Thyroid gland (tissue), 4 donors: Measurements from ENCODE around the gene MGST1. TPM values are rescaled to one million over a fixed set of nuclear protein-coding genes. Genes with fewer than 3 reads are reported as not detected.

ENCODE experiments used
- DNase-seq, 2 donors: peaks; one replicate each; pipeline ENCODE4 v3.0.0-alpha.2; 2019
- H3K27ac ChIP-seq, 3 donors: fragments of 200-600 bp; sonication (generic); 1 replicate in 2 of 3; 2 replicates in 1 of 3; pipeline ENCODE4 v1.5.1; 2016 to 2019; ENCODE audit warnings: mild to moderate bottlenecking in 1 of 3, moderate library complexity in 1 of 3
- H3K27me3 ChIP-seq: fragments of 200-600 bp; sonication (generic); one replicate; pipeline ENCODE4 v1.5.1; 2019
- H3K36me3 ChIP-seq, 2 donors: fragments of 200-600 bp; sonication (generic); one replicate each; pipeline ENCODE4 v1.5.1; 2016 to 2019
- H3K4me1 ChIP-seq, 2 donors: fragments of 200-600 bp; sonication (generic); one replicate each; pipeline ENCODE4 v1.5.1; 2017 to 2019
- H3K4me3 ChIP-seq, 3 donors: fragments of 200-600 bp; sonication (generic); replicated peaks in 1 of 3; 1 replicate in 2 of 3; 2 replicates in 1 of 3; pipeline ENCODE4 v1.5.1; 2016; ENCODE audit warnings: mild to moderate bottlenecking in 1 of 3
- H3K9me3 ChIP-seq: fragments of 200-600 bp; sonication (generic); one replicate; pipeline ENCODE4 v1.5.1; 2017
- POLR2A ChIP-seq, 2 donors: fragments of 450-650 bp; IDR thresholded peaks; one replicate each; pipeline ENCODE4 v1.6.1; 2017; ENCODE audit warnings: antibody characterized with exemption in 2 of 2, mild to moderate bottlenecking in 2 of 2, moderate library complexity in 1 of 2
- WGBS, 2 donors: methylation state at CpG; one replicate each; pipeline ENCODE4 v1.1.5; 2017; 5-methylcytosine and 5-hydroxymethylcytosine counted together
- intact Hi-C: fragments of 100-400 bp; cut with DNase I; formaldehyde crosslinking; loops from one replicate; pipeline ENCODE4 v1.15.1; 2023
- total RNA-seq, 4 donors: library from RNA; depleted of rRNA; stranded (reverse); fragments of >200 nt; gene quantifications; one replicate each; pipeline ENCODE4 v1.2.3, GENCODE V29; 2016
- TF ChIP-seq, protein P1 (sequence below), 6 experiments: fragments of 200-600 bp in 3 of 6; fragments of 450-650 bp in 3 of 6; sonication (generic) in 3 of 6; IDR thresholded peaks; one replicate each; pipeline ENCODE4 v1.5.1; 2016 to 2019; ENCODE audit warnings: antibody characterized with exemption in 6 of 6, mild to moderate bottlenecking in 2 of 6, inconsistent platforms in 1 of 6, moderate library complexity in 1 of 6

The MGST1 gene
- total RNA-seq, 4 donors from 2014 or later: 454 to 666 (median 594) TPM

DNA sequence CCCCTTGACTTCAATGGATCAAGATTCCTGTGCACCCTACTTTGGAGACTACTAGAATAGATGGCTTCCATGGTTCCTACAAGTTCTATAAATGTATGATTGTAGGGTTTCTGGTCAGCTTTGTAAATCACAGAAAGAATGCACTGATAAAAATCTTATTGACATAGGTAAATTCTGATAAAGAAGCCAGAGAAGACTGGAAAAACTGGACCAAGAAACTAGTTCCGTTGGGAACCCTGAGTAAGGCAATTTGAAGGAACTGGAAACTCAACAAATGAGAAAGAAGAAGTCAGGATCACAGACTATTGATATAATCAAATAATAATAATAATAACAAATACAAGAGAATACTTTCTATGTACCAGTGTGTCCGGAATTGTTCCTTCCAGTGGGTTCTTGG lies 15.4 kb upstream of the MGST1 start:
- no peak for TF ChIP-seq POLR2A (IDR thresholded peaks at IDR 0.05)
- TF ChIP-seq, protein P1, sequence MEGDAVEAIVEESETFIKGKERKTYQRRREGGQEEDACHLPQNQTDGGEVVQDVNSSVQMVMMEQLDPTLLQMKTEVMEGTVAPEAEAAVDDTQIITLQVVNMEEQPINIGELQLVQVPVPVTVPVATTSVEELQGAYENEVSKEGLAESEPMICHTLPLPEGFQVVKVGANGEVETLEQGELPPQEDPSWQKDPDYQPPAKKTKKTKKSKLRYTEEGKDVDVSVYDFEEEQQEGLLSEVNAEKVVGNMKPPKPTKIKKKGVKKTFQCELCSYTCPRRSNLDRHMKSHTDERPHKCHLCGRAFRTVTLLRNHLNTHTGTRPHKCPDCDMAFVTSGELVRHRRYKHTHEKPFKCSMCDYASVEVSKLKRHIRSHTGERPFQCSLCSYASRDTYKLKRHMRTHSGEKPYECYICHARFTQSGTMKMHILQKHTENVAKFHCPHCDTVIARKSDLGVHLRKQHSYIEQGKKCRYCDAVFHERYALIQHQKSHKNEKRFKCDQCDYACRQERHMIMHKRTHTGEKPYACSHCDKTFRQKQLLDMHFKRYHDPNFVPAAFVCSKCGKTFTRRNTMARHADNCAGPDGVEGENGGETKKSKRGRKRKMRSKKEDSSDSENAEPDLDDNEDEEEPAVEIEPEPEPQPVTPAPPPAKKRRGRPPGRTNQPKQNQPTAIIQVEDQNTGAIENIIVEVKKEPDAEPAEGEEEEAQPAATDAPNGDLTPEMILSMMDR (IDR thresholded peaks at IDR 0.05): no peak
- Histone ChIP-seq H3K27me3 (no peaks in the 10 kb centered on the region), H3K9me3 (no peaks in the 10 kb centered on the region), H3K4me3 (no peak overlapping the region), H3K4me1 (no peaks in the 10 kb centered on the region), H3K36me3 (no peaks in the 10 kb centered on the region), H3K27ac (no peak overlapping the region)
- WGBS, 2 donors: 70 to 84% methylated on average over 2 of the region's 2 CpGs
- DNase-seq: no peak
- intact Hi-C loops: no loop called here

DNA sequence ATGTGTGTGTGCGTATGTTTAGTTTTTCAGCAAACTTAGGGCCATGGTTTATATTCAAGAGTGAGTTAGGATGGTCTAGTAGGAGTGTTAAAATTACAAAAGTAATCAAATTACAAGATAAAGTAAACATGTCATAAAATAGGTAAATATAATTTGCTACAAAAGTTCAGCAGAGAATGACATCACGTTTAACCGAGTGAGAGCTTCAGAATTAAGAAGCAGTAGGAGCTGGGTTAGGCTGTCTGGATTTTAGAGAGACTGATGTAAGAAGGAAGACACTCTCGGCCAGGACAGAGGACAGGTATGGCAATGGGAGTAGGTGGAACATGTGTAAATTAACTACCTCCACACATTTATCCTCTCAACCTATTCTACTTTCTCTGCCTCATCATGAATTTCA lies 11.6 kb upstream of the MGST1 start:
- TF ChIP-seq, protein P1 (IDR thresholded peaks at IDR 0.05): no peak
- TF ChIP-seq POLR2A (IDR thresholded peaks at IDR 0.05): no peak
- DNase-seq: no peak
- no peaks in the 10 kb centered on the region for H3K36me3 ChIP-seq
- intact Hi-C loops: no loop called here
- H3K27ac ChIP-seq: no peak overlapping the region
- H3K4me3 ChIP-seq: no peak overlapping the region
- 85 to 87% methylated on average over 4 of the region's 4 CpGs for WGBS, 2 donors
- no peaks in the 10 kb centered on the region for H3K27me3 ChIP-seq
- H3K4me1 ChIP-seq: no peaks in the 10 kb centered on the region
- H3K9me3 ChIP-seq: no peaks in the 10 kb centered on the region

DNA sequence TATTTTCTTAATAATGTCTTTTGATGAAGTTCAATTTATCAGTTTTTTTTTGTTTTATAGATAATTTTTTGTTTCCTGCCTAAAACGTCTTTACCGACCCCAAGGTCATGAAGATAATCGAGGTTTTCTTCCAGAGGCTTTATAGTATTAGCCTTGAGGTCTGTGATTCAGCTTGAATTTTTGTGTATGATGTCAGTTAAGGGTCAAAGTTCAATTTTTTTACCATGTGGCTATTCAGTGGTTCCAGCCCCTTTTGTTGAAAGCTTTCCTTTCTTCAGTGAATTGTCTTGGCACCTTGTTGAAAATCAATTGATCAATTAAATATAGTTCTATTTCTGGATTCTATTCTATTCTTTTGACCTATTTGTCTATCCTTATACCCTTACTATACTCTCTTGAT lies 3.2 kb upstream of the MGST1 start:
- Histone ChIP-seq H3K4me3 (no peak overlapping the region), H3K9me3 (no peaks in the 10 kb centered on the region), H3K4me1 (peaks cover 0 to 7% of the 10 kb centered on the region in 2 donors), H3K27me3 (no peaks in the 10 kb centered on the region), H3K36me3 (no peaks in the 10 kb centered on the region), H3K27ac (no peak overlapping the region)
- TF ChIP-seq POLR2A (IDR thresholded peaks at IDR 0.05): no peak
- TF ChIP-seq, protein P1 (IDR thresholded peaks at IDR 0.05): no peak
- no peak for DNase-seq
- WGBS, 2 donors: 79 to 86% methylated on average over 3 of the region's 3 CpGs
- intact Hi-C loops: no loop called here

DNA sequence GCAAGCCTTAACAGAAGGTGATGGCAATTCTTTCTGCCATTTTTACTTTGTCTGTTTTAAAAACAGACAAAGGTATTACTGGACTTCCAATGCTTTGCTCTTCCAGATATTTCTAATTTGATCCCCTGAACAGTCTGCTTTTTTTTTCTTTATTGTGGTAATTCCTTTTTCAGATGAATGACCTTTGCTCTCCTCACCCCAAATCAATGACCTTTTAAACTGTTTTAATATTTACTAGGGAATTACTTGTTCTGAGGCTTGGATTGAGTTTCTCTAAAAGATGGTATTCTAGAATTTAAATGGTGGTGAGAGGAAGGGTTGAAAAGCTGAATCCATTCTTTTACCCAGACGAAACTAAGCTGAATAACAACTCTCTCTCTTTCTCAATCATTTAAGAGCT lies 2.3 kb upstream of the MGST1 start:
- intact Hi-C loops: no loop called here

DNA sequence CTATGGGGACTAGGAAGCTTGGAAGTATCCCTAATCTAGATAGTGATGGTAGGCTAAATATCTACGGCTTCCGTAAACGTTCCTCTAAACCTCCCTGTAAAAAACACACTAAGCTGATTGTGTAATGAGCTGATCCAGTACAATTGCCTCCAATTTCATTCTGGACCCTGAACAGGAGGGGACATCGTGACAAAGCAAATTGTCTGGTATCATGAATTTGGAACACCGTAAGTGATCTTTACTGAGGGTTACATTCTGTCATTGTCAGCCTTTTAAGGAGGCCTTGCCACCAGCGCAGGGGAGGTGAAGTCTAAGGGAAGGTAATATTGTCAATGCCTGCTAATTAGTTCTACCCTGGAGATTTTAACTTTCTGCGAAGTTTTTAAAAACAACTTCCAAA lies 487 bp upstream of the MGST1 start:
- Histone ChIP-seq H3K4me3 (peak overlapping the region; percentile 6 to 40 (median 12)), H3K27ac (peak overlapping the region; percentile 80 to 93 (median 93)), H3K27me3 (no peaks in the 10 kb centered on the region), H3K36me3 (no peaks in the 10 kb centered on the region), H3K9me3 (no peaks in the 10 kb centered on the region), H3K4me1 (peaks cover 20 to 28% of the 10 kb centered on the region in 2 donors)
- TF ChIP-seq, protein P1 (IDR thresholded peaks at IDR 0.05): no peak
- no peak for TF ChIP-seq POLR2A (IDR thresholded peaks at IDR 0.05)
- DNase-seq: peak; percentile 7 to 13
- intact Hi-C loops: no loop called here
- 44 to 51% methylated on average over 7 of the region's 7 CpGs for WGBS, 2 donors

More for the DNA sequence above, 2.3 kb upstream of the MGST1 start:
- no peak for TF ChIP-seq POLR2A (IDR thresholded peaks at IDR 0.05)
- TF ChIP-seq, protein P1 (IDR thresholded peaks at IDR 0.05): no peak
- H3K27ac ChIP-seq: no peak overlapping the region
- H3K4me3 ChIP-seq: no peak overlapping the region
- no peaks in the 10 kb centered on the region for H3K36me3 ChIP-seq
- H3K27me3 ChIP-seq: no peaks in the 10 kb centered on the region
- no peaks in the 10 kb centered on the region for H3K9me3 ChIP-seq
- 94% methylated on average over 1 of the region's 1 CpG for WGBS, 2 donors
- DNase-seq: no peak
- peaks cover 6 to 12% of the 10 kb centered on the region in 2 donors for H3K4me1 ChIP-seq
